A673 (cell line): ENCODE results near the gene FCHSD2. TPM values are rescaled to one million over a fixed set of nuclear protein-coding genes. Genes with fewer than 3 reads are reported as not detected.

Experiments
- BruUV-seq: library from RNA; stranded (reverse); fragments of 400-500 nt; replicated peaks from 2 replicates; lab custom pipeline; 2021; lab: Mats Ljungman, UMichigan
- CTCF ChIA-PET: fragments of 300-600 bp; sonication (Branson Sonifier 250); formaldehyde crosslinking; loops from one replicate; lab custom pipeline; 2022; ENCODE audit warnings: antibody characterized with exemption; lab: Charles Lee
- POLR2A ChIA-PET: fragments of 300-600 bp; sonication (Branson Sonifier 250); formaldehyde crosslinking; loops from one replicate; lab custom pipeline; 2022; ENCODE audit warnings: antibody characterized with exemption; ENCODE audit not compliant: low non-redundant PET; lab: Charles Lee
- DNase-seq: peaks from one replicate; pipeline ENCODE4 v3.0.0-alpha.2; 2015; ENCODE audit warnings: low spot score
- H3K27ac ChIP-seq: fragments of 200-600 bp; sonication (generic); 2 replicates; pipeline ENCODE4 v1.5.1; 2016; ENCODE audit warnings: mixed run types, low read depth, mild to moderate bottlenecking, mixed read lengths, antibody characterized with exemption, low read length; ENCODE audit not compliant: poor library complexity, severe bottlenecking
- H3K27me3 ChIP-seq: fragments of 200-600 bp; sonication (generic); replicated peaks from 2 replicates; pipeline ENCODE4 v1.6.1; 2017; ENCODE audit warnings: mixed run types, low read depth, mild to moderate bottlenecking, mixed read lengths, antibody characterized with exemption, low read length; ENCODE audit not compliant: insufficient read depth, poor library complexity
- H3K36me3 ChIP-seq: fragments of 200-600 bp; sonication (generic); 2 replicates; pipeline ENCODE4 v1.6.1; 2016; ENCODE audit warnings: mixed run types, mild to moderate bottlenecking, mixed read lengths, antibody characterized with exemption, low read length; ENCODE audit not compliant: insufficient read depth, poor library complexity, severe bottlenecking
- H3K4me1 ChIP-seq: fragments of 200-600 bp; sonication (generic); 2 replicates; pipeline ENCODE4 v1.6.1; 2017; ENCODE audit warnings: mixed run types, mild to moderate bottlenecking, mixed read lengths, antibody characterized with exemption, low read length; ENCODE audit not compliant: insufficient read depth, poor library complexity, severe bottlenecking
- H3K4me3 ChIP-seq: fragments of 200-600 bp; sonication (generic); 2 replicates; pipeline ENCODE4 v1.5.1; 2016; ENCODE audit warnings: low read depth, mixed run types, mild to moderate bottlenecking, mixed read lengths, low read length; ENCODE audit not compliant: poor library complexity, severe bottlenecking
- H3K9me3 ChIP-seq: fragments of 200-600 bp; sonication (generic); 2 replicates; pipeline ENCODE4 v1.6.1; 2016; ENCODE audit warnings: mixed run types, low read depth, mild to moderate bottlenecking, mixed read lengths, antibody characterized with exemption, low read length; ENCODE audit not compliant: poor library complexity, severe bottlenecking
- CTCF ChIP-seq: fragments of 300-800, 200-600 bp; sonication (generic); conservative IDR thresholded peaks from 2 replicates; pipeline ENCODE4 v1.5.1; 2017; ENCODE audit warnings: low read depth, mild to moderate bottlenecking, antibody characterized with exemption, low read length, moderate library complexity, mixed read lengths
- EZH2 ChIP-seq: fragments of 200-600 bp; sonication (generic); IDR thresholded peaks from 2 replicates; pipeline ENCODE4 v1.6.1; 2017; ENCODE audit warnings: borderline replicate concordance, low read depth, mild to moderate bottlenecking, mixed read lengths, antibody characterized with exemption, low read length; ENCODE audit not compliant: poor library complexity, severe bottlenecking
- intact Hi-C: fragments of 100-400 bp; cut with micrococcal nuclease; formaldehyde crosslinking; loops from one replicate; pipeline ENCODE4 v1.10.0; 2022; ENCODE audit not compliant: unreplicated experiment
- total RNA-seq: library from RNA; stranded (reverse); gene quantifications from 2 replicates; pipeline ENCODE4 v1.2.3, GENCODE V29; 2021

FCHSD2 gene
- total RNA-seq, 1 experiment from 2014 or later = 44.7 TPM

DNA sequence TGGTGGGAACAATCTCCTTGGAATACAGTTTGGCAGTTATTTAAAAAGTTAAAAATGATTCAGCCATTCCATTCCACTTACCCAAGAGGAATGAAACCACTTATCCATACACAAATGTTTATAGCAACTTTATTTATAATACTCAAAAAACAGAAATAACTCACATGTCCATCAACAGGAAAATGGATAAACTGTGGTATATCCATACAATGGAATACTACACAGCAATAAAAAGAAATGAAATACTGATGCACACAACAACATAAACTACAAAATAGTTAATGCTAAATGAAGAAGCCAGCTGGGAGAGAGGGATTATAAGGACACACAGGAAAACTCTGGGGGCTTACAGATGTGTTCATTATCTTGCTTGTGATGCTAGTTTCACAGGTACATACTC is 64.7 kb downstream of the FCHSD2 start:
- intact Hi-C loops = no loop called here
- Histone ChIP-seq H3K4me3 (no peak overlapping the region), H3K27ac (no peak overlapping the region), H3K9me3 (peaks cover 9% of the 10 kb centered on the region), H3K27me3 (no peaks in the 10 kb centered on the region), H3K36me3 (peaks cover 7% of the 10 kb centered on the region), H3K4me1 (no peaks in the 10 kb centered on the region)
- DNase-seq = no peak
- CTCF ChIA-PET = no interaction called here
- no TSS peak for BruUV-seq
- TF ChIP-seq CTCF (no peak), EZH2 (no peak)
- POLR2A ChIA-PET = no interaction called here

GRCh38 chr11:73074319-73074718 is 67.8 kb downstream of the FCHSD2 start:
- Histone ChIP-seq H3K4me1 (no peaks in the 10 kb centered on the region), H3K27me3 (no peaks in the 10 kb centered on the region), H3K36me3 (peaks cover 7% of the 10 kb centered on the region), H3K27ac (no peak overlapping the region), H3K9me3 (peaks cover 9% of the 10 kb centered on the region), H3K4me3 (no peak overlapping the region)
- ChIA-PET CTCF (no interaction called here), POLR2A (no interaction called here)
- BruUV-seq = no TSS peak
- intact Hi-C loops = no loop called here
- no peak for TF ChIP-seq EZH2
- no peak for TF ChIP-seq CTCF
- DNase-seq = no peak

DNA sequence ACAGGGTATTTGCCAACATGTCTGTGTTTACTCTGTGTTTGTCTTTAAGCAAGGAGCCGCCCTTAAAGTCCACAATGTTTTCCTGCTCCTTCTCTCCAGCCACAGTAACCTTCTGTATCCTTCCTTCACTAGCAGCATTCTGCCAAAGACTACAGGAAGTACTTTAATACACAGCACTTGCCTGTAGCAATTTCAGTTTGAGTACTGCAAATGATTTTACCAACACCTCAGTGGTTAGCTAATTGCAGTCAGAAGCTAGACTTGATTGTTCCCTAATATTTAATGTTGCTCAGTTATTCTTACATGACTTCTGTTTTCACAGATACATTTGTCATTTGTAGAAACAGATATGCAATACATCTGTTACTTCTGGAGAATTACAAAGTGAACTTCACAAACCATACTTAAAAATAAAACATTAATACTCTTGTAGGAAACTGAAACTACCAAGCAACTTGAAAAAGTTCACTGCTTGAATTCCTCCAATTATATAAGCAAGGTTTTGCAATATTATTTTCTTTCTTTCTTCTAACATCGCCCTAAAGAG is 69.1 kb downstream of the FCHSD2 start:
- H3K36me3 ChIP-seq = peaks cover 6% of the 10 kb centered on the region
- POLR2A ChIA-PET = no interaction called here
- BruUV-seq = no TSS peak
- H3K4me3 ChIP-seq = no peak overlapping the region
- intact Hi-C loops = no loop called here
- H3K9me3 ChIP-seq = peaks cover 9% of the 10 kb centered on the region
- no peak overlapping the region for H3K27ac ChIP-seq
- CTCF ChIA-PET = interaction anchor here (0.9 kb wide), 1 partner anchor 170 kb away, joined by 3 read pairs; no protein-coding TSS in a partner anchor
- no peaks in the 10 kb centered on the region for H3K4me1 ChIP-seq
- no peak for TF ChIP-seq CTCF
- TF ChIP-seq EZH2 = no peak
- DNase-seq = peak; percentile 19
- H3K27me3 ChIP-seq = no peaks in the 10 kb centered on the region
